ENCODE measurements around the gene SLC36A4. TPM values are rescaled to one million over a fixed set of nuclear protein-coding genes. Genes with fewer than 3 reads are reported as not detected.

The SLC36A4 gene
- total RNA-seq, 1 experiment from 2014 or later = 21.3 TPM

DNA sequence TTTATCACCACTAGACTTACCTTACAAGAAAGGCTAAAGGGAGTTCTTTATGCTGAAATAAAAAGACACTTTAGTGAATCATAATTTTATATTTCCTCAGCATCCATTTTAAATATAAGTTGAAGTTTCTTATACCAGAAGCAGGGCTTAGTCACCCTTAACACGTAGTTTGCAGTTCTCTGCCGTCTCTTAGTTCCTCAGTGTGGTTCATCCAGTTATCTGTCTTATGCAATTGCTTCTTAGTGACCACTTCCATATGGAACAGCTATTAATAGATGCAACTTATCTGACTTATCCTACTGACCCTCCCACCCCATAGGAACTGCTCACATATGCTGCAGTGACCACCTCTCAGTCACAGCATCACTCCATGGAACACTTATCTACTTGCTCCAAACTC lies 11.7 kb upstream of the SLC36A4 start:
- no peak overlapping the region for H3K4me3 ChIP-seq (ENCODE audit: low read length)
- DNase-seq = no peak
- H3K4me2 ChIP-seq (ENCODE audit: low read length) = no peak overlapping the region
- H3K79me2 ChIP-seq (ENCODE audit: low read length) = no peaks in the 10 kb centered on the region
- no peaks in the 10 kb centered on the region for H3K9me3 ChIP-seq (ENCODE audit: low read length)
- H3K9ac ChIP-seq (ENCODE audit: low read length) = no peak overlapping the region
- no peak overlapping the region for H3K27ac ChIP-seq (ENCODE audit: low read length)
- no peak for TF ChIP-seq EZH2 (IDR thresholded peaks at IDR 0.05; ENCODE audit: low read length, unreplicated experiment)
- no peak for TF ChIP-seq EZH2phosphoT487 (IDR thresholded peaks at IDR 0.05; ENCODE audit: borderline replicate concordance, low read length)
- TF ChIP-seq, protein P1, sequence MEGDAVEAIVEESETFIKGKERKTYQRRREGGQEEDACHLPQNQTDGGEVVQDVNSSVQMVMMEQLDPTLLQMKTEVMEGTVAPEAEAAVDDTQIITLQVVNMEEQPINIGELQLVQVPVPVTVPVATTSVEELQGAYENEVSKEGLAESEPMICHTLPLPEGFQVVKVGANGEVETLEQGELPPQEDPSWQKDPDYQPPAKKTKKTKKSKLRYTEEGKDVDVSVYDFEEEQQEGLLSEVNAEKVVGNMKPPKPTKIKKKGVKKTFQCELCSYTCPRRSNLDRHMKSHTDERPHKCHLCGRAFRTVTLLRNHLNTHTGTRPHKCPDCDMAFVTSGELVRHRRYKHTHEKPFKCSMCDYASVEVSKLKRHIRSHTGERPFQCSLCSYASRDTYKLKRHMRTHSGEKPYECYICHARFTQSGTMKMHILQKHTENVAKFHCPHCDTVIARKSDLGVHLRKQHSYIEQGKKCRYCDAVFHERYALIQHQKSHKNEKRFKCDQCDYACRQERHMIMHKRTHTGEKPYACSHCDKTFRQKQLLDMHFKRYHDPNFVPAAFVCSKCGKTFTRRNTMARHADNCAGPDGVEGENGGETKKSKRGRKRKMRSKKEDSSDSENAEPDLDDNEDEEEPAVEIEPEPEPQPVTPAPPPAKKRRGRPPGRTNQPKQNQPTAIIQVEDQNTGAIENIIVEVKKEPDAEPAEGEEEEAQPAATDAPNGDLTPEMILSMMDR (conservative IDR thresholded peaks at IDR 0.05; ENCODE audit: low read depth, low read length) = no peak
- ATAC-seq = no peak
- peaks cover 25% of the 10 kb centered on the region for H3K27me3 ChIP-seq (ENCODE audit: low read length)
- no peaks in the 10 kb centered on the region for H3F3A ChIP-seq (ENCODE audit: low read length, unreplicated experiment)
- BruUV-seq (replicated peaks) = no TSS peak
- H2AFZ ChIP-seq (ENCODE audit: low read length) = no peak overlapping the region
- H3K36me3 ChIP-seq (ENCODE audit: low read depth, low read length) = no peaks in the 10 kb centered on the region
- H3K9me2 ChIP-seq (replicated peaks; ENCODE audit: low read length) = no peaks in the 10 kb centered on the region
- intact Hi-C loops (cut with micrococcal nuclease) = no loop called here
- CTCF ChIA-PET = no interaction called here
- H4K20me1 ChIP-seq (ENCODE audit: low read length) = no peaks in the 10 kb centered on the region
- POLR2A ChIA-PET (ENCODE audit: unreplicated experiment) = no interaction called here
- no peaks in the 10 kb centered on the region for H3K4me1 ChIP-seq (ENCODE audit: insufficient read depth, low read length)

DNA sequence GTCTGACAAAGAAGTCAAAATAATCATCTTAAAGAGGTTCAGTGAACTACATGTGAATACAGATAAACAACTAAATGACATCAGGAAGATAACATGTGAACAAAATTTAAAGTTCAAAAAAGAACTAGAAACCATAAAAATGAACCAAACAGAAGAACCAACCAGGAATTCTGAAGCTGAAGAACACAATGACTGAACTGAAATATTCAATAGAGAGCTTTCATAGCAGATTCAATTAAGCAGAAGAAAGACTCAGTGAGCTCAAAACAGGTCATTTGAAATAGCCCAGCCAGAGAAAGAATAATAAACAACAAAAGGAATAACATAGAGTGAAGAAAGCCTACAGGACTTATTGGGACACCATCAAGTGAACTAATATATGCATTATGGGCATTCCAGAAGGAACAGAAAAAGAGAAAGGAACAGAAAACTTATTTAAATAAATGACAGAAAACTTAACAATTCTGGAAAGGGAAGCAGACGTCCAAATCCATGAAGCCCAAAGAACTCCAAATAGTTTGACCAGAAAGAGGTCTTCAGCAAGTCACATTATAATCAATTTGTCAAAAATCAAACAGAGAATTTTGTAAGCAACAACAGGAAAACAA lies 11.0 kb upstream of the SLC36A4 start:
- H3K27me3 ChIP-seq (ENCODE audit: low read length) = peaks cover 22% of the 10 kb centered on the region
- ATAC-seq = no peak
- CTCF ChIA-PET = interaction anchor here (0.6 kb wide), 1 partner anchor 14 kb away, joined by 3 read pairs; no protein-coding TSS in a partner anchor

DNA sequence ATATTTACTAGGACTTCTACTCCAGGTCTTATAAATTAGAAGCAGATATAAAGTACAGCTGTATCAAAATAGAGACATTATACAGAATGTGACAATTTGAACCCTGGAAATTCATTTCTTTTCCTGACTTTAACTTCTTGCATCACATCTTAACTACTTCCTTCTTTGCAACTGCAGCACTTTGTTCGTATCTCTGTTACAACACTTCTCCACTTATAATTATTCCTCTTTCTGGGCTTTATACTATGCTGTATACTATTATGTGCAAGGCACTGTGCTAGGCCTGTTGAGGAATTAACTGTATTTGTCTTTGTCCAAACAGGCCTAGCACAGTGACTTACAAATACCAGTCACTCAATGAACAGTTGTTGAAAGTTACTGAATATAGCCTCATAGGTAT lies 1.8 kb upstream of the SLC36A4 start:
- TF ChIP-seq, protein P1 (conservative IDR thresholded peaks at IDR 0.05; ENCODE audit: low read depth, low read length) = no peak
- no peak for TF ChIP-seq EZH2 (IDR thresholded peaks at IDR 0.05; ENCODE audit: low read length, unreplicated experiment)
- TF ChIP-seq EZH2phosphoT487 (IDR thresholded peaks at IDR 0.05; ENCODE audit: borderline replicate concordance, low read length) = no peak
- POLR2A ChIA-PET (ENCODE audit: unreplicated experiment) = no interaction called here
- CTCF ChIA-PET = no interaction called here

More for the DNA sequence above, 11.0 kb upstream of the SLC36A4 start:
- H3K9me3 ChIP-seq (ENCODE audit: low read length) = no peaks in the 10 kb centered on the region
- no peaks in the 10 kb centered on the region for H3K4me1 ChIP-seq (ENCODE audit: insufficient read depth, low read length)
- no peak for DNase-seq
- no peak overlapping the region for H3K4me3 ChIP-seq (ENCODE audit: low read length)
- BruUV-seq (replicated peaks) = no TSS peak
- H3F3A ChIP-seq (ENCODE audit: low read length, unreplicated experiment) = no peaks in the 10 kb centered on the region
- H3K4me2 ChIP-seq (ENCODE audit: low read length) = no peak overlapping the region
- no peak for TF ChIP-seq EZH2phosphoT487 (IDR thresholded peaks at IDR 0.05; ENCODE audit: borderline replicate concordance, low read length)
- TF ChIP-seq, protein P1 (conservative IDR thresholded peaks at IDR 0.05; ENCODE audit: low read depth, low read length) = no peak
- TF ChIP-seq EZH2 (IDR thresholded peaks at IDR 0.05; ENCODE audit: low read length, unreplicated experiment) = no peak
- intact Hi-C loops (cut with micrococcal nuclease) = no loop called here
- no peaks in the 10 kb centered on the region for H3K9me2 ChIP-seq (replicated peaks; ENCODE audit: low read length)
- POLR2A ChIA-PET (ENCODE audit: unreplicated experiment) = no interaction called here
- H4K20me1 ChIP-seq (ENCODE audit: low read length) = no peaks in the 10 kb centered on the region
- no peak overlapping the region for H2AFZ ChIP-seq (ENCODE audit: low read length)
- H3K9ac ChIP-seq (ENCODE audit: low read length) = no peak overlapping the region
- no peaks in the 10 kb centered on the region for H3K36me3 ChIP-seq (ENCODE audit: low read depth, low read length)
- no peaks in the 10 kb centered on the region for H3K79me2 ChIP-seq (ENCODE audit: low read length)
- no peak overlapping the region for H3K27ac ChIP-seq (ENCODE audit: low read length)

More for the DNA sequence above, 1.8 kb upstream of the SLC36A4 start:
- intact Hi-C loops (cut with micrococcal nuclease) = no loop called here
- H3K27me3 ChIP-seq (ENCODE audit: low read length) = no peaks in the 10 kb centered on the region
- DNase-seq = no peak
- no peak overlapping the region for H3K4me2 ChIP-seq (ENCODE audit: low read length)
- H3K4me1 ChIP-seq (ENCODE audit: insufficient read depth, low read length) = 0 out of 2 replicates have a peak, but pooled peaks cover 3% of the 10 kb centered on the region
- H3K79me2 ChIP-seq (ENCODE audit: low read length) = peaks cover 26% of the 10 kb centered on the region
- H3F3A ChIP-seq (ENCODE audit: low read length, unreplicated experiment) = no peaks in the 10 kb centered on the region
- no TSS peak for BruUV-seq (replicated peaks)
- no peaks in the 10 kb centered on the region for H4K20me1 ChIP-seq (ENCODE audit: low read length)
- no peak overlapping the region for H3K4me3 ChIP-seq (ENCODE audit: low read length)
- no peak for ATAC-seq
- H3K9ac ChIP-seq (ENCODE audit: low read length) = no peak overlapping the region
- H3K9me3 ChIP-seq (ENCODE audit: low read length) = no peaks in the 10 kb centered on the region
- no peaks in the 10 kb centered on the region for H3K36me3 ChIP-seq (ENCODE audit: low read depth, low read length)
- H3K27ac ChIP-seq (ENCODE audit: low read length) = no peak overlapping the region
- no peaks in the 10 kb centered on the region for H3K9me2 ChIP-seq (replicated peaks; ENCODE audit: low read length)
- H2AFZ ChIP-seq (ENCODE audit: low read length) = no peak overlapping the region

Measured in PC-3 (cell line).